Anterior cingulate cortex (tissue), 58 donors: ENCODE data around the gene DENND1C.

Experiments
- DNase-seq, 58 donors: peaks; one replicate each; lab custom pipeline; 2025; lab: John Stamatoyannopoulos, UW

Gene DENND1C

DNA sequence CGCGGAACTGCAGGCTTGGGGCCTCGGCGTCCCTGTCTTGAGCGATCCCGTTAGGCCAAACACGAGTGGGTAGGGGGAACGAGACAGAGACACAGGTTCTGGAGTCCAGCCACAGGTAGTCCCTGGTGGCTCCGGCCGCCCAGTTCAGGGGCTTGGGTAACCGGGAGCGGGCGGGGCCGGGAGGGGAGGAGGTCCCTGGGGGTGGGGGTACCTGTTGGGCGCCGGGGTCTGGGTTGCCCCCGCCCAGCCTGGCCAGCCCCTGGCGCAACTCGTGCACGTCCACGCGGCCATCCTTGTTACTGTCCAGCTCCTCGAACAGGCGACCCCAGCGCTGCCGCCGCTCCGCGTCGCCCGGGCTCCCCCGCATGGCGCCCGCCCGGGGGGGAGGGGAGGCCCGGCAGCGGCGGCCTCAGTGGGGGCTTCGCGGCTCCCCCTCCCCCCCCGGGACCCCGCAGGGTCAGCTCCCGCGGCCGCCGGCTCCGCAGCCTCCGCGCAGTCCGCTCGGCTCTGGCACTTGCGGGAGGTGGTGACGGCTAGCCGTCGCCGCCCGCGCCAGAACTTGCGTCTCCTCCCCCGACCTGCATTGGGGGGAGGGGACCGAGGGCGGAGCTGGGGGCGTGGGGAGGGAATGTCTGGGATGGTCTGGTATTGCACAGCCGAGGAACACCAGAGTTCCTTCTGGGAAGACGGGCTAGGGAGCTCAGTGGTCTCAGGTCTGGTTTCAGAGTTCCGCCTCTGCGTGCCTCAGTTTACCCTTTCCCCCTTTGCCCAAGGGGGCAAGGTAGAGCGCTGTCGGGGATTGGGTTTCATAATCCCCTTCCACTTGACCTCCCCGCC lies 22.1 kb downstream of the DENND1C start, which contains the start of gene SLC25A23:
Gene SLC25A23, minus strand, starts transcription at position 531 of the 837 bp plus-strand sequence. Its CDS starts 164 bp downstream, at position 367.
- peak in 55 of 58 donors; percentile 36 to 85 (median 70) for DNase-seq

DNA sequence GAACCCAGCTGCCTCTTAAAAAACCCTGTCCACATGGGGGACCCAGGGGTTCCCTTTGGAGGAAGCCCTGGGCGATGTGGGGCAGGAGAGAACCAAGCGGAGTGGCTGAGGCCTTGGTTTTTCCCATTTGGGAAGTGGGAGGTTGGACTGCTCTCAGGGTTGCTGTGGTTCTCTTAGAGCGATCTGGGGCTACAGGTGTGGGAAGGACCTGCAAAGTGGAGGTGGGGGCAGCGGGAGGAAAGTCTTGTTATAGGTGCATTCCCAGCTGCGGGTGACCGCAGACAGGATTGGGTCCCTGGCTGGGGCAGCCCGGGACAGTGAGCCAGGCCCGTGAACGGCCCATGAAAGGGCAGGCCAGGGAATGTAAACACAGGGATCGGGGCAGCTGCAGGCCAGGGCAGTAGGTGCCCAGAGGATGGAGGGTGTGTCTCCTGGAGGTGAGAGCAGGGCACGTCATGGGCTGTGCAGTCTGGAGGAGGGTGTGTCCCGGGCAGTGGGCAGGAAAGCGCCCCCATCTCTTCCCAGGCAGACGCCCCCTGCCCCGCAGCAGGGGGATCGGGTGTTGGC lies 22.8 kb downstream of the DENND1C start:
- DNase-seq: peak in 3 of 58 donors; percentile 3 to 20 (median 4)

DNA sequence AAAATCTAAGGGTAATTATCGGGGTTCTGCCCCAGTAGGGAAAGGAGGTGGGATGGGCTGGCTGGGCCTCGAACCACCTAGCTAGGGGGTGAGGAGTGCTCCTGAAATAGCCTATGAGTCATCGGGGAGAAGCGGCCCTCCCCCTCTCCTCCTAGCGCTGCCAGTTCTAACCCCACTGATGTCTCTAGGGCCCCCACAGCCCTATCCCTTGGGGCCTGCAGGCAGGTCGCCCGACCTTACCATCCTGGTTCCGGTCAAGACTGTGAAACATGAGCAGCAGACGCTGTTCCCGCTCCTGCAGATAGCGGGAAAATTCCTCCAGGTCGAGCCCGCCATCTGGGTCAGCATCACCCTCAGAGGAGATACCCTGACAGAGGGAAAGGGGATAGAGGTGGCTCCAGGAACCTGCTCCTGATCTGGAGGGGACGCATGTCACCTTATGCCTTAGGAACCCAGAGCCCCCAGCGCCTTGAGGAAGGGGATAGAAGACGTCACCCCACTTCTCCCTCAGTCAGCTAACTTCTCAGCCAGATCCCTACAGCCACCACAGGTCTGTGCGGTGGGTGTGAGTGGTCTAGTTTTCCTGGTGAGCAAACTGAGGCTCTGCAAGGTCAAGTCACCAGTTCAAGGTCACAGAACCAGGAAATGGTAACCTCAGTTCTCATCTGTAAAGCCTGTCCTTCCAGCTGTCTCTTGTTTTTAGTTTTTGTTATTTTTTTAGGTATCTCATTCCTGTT lies 23.5 kb downstream of the DENND1C start:
- peak in 1 of 58 donors; percentile 0 for DNase-seq

DNA sequence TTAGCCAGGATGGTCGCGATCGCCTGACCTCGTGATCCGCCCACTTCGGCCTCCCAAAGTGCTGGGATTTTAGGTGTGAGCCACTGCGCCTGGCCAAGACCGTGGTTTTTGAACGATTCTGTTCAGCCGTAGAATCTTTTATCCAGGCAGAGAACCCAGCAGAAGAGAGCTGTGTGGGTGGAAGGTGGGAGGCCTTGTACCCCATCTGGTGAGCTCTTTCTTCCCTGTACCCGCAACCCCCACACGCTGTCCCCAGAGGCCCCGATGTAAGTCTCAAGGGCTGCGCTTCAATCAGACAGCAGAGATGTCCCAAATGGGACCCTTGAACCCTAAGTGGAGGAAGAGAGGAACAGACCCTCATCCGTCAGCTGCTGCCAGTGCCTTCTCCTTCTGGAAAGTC lies 25.7 kb downstream of the DENND1C start:
- DNase-seq: peak in 3 of 58 donors; percentile 3 to 21 (median 16)

DNA sequence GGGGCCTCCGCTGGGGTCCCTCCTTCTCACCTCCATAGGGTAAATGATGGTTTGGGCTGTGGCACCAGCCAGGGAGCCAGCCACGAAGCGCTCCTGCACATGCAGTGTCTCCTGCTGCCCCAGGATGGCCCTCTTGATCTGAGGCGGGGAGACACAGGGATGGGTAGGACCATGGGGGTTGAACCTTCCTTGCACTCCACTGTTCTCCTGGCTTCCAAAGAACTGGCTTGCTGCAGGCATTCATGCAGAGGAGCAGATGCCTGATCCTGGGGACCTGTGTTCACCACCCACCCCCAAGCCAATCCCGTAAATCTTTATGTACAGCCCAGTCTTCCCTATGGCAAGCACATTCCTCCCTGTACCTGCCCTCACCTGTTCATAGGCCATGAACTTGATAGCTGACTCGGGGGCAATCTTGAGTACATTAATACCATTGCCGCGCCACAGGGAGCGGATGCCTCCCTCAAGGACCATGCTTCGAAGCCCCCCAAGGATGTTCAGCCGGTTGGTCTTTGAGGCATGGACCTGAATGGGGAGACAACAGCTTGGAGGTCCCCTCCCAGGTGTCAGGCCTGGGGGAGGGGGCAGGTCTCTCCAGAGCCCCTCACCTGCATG lies 27.5 kb downstream of the DENND1C start:
- DNase-seq: no peak

- no peak for DNase-seq
These were observed 28.7 kb downstream of the DENND1C start for GRCh38 chr19:6452899-6453298.

DNA sequence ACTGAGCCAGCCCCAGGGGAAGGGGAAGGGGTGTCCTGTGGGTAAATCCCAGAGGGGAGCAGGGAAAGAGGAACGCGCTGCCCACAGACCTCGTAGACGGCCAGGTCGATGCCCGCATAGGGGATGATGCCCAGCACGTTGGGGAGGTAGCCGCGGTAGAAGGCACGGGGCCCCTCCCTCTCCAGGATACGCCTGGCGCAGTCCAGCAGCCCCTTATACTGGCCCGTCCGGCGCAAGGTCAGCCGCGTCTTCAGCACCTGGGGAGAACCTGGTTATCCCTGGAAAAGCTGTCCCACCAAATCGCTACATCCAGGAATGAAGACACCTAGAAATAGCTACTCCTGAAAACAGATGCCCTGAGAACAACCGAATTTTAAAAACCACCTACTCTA lies 29.4 kb downstream of the DENND1C start:
- DNase-seq: no peak

DNA sequence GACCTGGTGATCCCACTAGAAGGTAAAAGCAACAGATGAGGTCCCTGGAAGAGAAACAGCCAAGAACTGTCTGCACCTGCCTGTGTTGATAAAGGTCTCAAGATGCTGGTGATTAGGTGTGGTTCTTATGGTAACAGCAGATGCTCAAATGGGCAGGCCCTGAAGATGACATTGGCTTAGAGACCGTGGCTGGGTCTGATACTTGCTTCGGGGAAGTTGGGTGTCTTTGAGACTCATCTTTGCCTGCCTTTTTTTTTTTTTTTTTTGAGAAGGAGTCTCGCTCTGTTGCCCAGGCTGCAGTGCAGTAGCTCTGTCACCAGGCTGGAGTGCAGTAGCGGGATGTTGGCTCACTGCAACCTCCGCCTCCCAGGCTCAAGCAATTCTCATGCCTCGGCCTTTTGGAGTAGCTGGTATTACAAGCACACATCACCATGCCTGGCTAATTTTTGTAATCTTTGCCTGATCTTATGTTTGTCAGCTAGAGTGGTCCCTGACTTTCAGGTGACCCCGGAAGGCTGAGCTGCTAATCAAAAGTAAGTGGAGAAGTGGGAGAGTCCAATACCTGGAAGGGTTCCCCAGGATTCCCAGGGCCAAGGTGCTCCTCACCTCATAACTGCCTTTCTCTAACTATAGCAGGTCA lies 29.9 kb downstream of the DENND1C start:
- no peak for DNase-seq

DNA sequence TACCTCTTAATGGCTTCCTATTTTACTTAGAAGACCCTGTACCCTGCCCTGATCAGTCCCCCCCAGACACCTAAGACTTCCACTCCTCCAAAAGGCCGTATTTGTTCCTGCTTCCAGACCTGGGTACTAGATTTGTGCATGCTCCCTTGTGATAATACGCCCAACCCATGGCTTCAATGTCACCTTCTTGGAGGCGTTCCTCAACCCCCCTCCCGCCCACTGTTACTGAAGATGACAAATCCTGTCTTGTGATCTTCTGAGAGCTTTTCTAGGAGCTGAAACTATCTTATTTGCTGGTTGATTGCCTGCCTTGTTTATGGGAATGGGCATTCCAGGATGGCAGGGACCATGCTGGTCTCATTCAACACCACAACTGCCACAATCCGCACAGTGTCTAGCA lies 31.4 kb downstream of the DENND1C start:
- peak in 1 of 58 donors; percentile 20 for DNase-seq

GRCh38 chr19:6448045-6448444 lies 33.5 kb downstream of the DENND1C start:
- DNase-seq: no peak

- no peak for DNase-seq
These were observed 35.1 kb downstream of the DENND1C start for GRCh38 chr19:6446452-6446851.

DNA sequence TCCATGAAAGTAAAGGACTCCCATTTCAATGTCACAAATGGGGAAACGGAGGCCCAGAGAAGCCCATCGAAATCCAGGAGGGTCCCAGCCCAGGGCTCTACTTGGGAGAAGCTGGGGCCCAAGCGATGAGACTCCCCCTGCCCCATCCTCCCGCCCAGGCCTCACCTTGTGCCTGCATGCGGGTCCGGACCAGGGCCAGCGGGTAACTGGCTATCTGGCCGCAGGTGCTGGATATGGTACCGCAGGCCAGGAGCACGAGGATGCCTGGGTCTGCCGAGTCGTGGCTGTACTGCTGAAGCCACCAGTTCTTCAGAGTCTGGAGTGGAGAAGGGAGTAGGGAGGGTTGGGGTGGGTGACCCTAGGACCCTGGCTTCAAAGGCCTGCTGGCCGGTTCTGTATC lies 37.6 kb downstream of the DENND1C start:
- no peak for DNase-seq

- DNase-seq: no peak
These were observed 39.4 kb downstream of the DENND1C start for GRCh38 chr19:6442087-6442688.

- no peak for DNase-seq
These were observed 40.7 kb downstream of the DENND1C start for GRCh38 chr19:6440905-6441304.

GRCh38 chr19:6439743-6440142 lies 41.8 kb downstream of the DENND1C start:
- no peak for DNase-seq

GRCh38 chr19:6433663-6434062 lies 47.9 kb downstream of the DENND1C start, which contains the start of gene SLC25A41:
SLC25A41 (minus strand) TSS chr19:6433763; CDS start chr19:6433693, 70 bp downstream.
- no peak for DNase-seq

DNA sequence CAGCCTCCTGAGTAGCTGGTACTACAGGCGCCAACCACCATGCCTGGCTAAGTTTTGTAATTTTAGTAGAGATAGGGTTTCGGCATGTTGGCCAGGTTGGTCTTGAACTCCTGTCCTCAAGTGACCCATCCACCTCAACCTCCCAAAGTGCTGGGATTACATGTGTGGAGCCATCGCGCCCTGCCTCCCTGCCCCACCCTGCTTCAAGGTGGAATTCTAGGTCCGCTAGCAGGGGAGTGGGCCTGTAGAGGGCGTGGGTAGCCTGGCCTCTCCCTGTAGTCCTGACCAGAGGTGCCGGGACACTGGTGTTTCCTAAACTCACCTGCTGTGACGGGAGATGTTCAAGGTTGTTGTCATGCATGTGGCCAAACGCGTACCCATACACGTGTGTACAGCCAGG lies 48.4 kb downstream of the DENND1C start:
- no peak for DNase-seq

DNA sequence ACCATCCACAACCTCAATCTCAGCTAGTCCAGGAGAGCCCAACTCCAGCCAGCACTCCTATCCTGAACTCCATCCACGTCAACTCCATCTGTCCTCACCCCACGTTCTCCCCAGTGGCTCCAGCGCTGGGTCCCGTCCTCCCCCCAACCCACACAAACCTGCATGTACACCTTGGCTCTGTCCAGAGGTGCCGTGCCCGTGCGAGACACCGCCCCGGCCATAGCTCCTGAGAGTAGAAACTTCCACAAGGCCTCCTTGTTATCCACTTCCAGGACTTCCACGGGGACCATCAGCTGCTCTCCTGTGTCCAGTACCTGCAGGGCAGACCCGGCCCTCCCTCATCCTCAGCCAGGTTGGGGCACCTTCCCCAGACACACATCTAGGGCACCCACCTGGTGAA lies 49.7 kb downstream of the DENND1C start:
- no peak for DNase-seq

DNA sequence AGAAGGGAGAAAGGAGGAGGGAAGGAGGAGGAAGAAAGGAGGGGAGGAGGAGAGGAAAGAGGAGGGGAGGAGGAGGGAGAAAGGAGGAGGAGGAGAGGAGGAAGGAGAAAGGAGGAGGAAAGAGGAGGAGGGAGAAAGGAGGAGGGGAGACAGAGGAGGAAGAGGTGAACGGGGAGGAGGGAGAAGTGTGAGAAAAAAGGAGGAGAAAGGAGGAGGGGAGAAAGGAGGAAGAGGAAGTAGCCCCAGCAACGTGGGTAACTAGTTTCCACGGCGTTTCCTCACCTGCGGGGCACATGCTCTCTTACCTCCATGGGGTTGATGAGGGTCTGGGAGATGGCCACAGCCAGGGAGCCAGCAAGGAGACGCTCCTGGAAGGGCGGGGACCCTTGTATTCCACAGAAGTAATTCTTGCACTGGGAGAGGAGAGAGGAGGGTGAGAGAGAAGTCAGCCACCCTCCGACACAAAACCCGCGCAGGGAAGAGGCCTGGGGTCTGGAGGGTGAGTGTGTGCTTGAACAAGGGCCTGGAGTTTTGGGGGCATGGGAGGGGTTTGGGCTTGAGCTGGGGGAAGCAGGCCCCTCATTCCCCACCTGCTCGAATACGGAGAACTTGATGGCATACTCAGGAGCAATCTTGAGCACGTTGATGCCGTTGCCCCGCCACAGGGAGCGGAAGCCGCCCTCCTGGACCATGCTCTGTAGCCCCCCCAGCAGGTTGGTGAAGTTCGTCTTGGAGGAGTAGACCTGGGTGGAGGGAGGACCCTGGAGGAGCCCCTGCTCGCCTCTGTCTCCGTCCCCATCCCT lies 52.0 kb downstream of the DENND1C start:
- DNase-seq: no peak
